Body of pancreas (tissue), 4 donors: Measurements from ENCODE around the gene PLEKHG4B.

ENCODE experiments used
- POLR2A ChIP-seq, 3 donors: fragments of 450-650 bp; IDR thresholded peaks; one replicate each; pipeline ENCODE4 v1.6.1; 2016; ENCODE audit warnings: antibody characterized with exemption in 3 of 3, mild to moderate bottlenecking in 2 of 3
- TF ChIP-seq, protein P1 (sequence below), 7 experiments: fragments of 450-650 bp in 4 of 7; fragments of 200-600 bp in 3 of 7; sonication (generic) in 3 of 7; IDR thresholded peaks; one replicate each; pipeline ENCODE4 v1.5.1; 2016 to 2019; ENCODE audit warnings: antibody characterized with exemption in 7 of 7

DNA sequence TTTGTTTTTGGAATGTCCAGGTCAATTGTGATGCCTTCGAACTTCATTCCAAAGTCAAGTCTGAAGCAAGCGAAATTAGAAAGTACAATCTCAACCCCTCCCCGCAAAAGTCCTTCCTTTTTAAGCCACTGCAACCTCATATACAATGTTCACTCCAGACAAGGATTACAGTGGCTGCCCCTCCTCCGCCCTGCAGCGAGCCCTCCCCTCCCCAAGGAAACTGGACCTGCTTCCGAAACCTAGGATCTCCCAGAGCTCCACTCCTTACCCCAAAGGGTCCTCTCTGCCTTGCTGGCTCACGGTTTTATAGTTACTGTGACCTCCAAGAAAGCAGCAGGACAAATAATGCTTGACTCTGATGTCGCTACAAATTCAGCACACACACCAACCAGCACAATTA lies 109.7 kb downstream of the PLEKHG4B start:
- TF ChIP-seq, protein P1, sequence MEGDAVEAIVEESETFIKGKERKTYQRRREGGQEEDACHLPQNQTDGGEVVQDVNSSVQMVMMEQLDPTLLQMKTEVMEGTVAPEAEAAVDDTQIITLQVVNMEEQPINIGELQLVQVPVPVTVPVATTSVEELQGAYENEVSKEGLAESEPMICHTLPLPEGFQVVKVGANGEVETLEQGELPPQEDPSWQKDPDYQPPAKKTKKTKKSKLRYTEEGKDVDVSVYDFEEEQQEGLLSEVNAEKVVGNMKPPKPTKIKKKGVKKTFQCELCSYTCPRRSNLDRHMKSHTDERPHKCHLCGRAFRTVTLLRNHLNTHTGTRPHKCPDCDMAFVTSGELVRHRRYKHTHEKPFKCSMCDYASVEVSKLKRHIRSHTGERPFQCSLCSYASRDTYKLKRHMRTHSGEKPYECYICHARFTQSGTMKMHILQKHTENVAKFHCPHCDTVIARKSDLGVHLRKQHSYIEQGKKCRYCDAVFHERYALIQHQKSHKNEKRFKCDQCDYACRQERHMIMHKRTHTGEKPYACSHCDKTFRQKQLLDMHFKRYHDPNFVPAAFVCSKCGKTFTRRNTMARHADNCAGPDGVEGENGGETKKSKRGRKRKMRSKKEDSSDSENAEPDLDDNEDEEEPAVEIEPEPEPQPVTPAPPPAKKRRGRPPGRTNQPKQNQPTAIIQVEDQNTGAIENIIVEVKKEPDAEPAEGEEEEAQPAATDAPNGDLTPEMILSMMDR (IDR thresholded peaks at IDR 0.05) = no peak
- no peak for TF ChIP-seq POLR2A (IDR thresholded peaks at IDR 0.05)
